ENCODE data around the gene GRAP2. TPM values are rescaled to one million over a fixed set of nuclear protein-coding genes. Genes with fewer than 3 reads are reported as not detected.

GRAP2 gene
- total and polyA plus RNA-seq, 2 of the 13 experiments (the other 11 are each of a cell fraction or from before 2014, with no cell fraction given): 0.15 TPM; not detected in 1

DNA sequence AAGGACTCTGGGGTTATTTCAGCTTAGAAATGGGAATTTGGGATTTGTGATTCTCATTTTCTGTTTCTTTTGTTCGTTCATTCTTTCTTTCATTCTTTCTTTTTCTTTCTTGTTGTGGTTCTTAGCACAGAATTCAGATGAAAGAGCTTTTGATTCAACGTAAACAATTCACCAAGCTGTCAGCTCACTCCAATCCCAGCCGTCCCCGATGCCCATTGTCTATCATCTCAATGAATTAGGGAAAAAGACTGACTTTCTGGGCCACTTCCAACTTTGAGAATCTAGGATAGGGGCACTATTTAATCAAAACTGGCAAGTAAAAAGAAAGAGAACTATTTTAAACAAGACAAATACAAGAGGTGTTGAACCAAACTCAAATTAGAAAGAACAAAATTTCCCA is 34.2 kb downstream of the GRAP2 start:
- H3K27me3 ChIP-seq (ENCODE audit: control insufficient read depth in 1 of 2, insufficient read depth in 2 of 2, low read length in 2 of 2): peaks cover 0 to 31% of the 10 kb centered on the region in 2 experiments; a peak in 3 of 5 replicates
- H3K9ac ChIP-seq (ENCODE audit: insufficient read depth, low read depth, low read length): no peak overlapping the region
- no peaks in the 10 kb centered on the region for H4K20me1 ChIP-seq (ENCODE audit: insufficient read depth, low read length)
- ChIA-PET POLR2A (no interaction called here), CTCF (ENCODE audit: low intra/inter-chr PET ratio, low total read pairs) (no interaction called here)
- no peak overlapping the region for H2AFZ ChIP-seq (ENCODE audit: low read length)
- no peak for FAIRE-seq
- BruUV-seq (replicated peaks): no TSS peak
- H3K79me2 ChIP-seq (ENCODE audit: insufficient read depth, low read length): no peaks in the 10 kb centered on the region
- no peak for DNase-seq (ENCODE audit: low spot score)
- 24% methylated on average over 4 of the region's 4 CpGs for WGBS (ENCODE audit: low lambda C conversion rate)
- H3K27ac ChIP-seq (ENCODE audit: extremely low read length, insufficient read depth, low read length): no peak overlapping the region
- no peak overlapping the region for H3K4me3 ChIP-seq (replicated peaks in 1 of 3; ENCODE audit: insufficient read depth in 1 of 3, low read depth in 2 of 3, low read length in 3 of 3)
- no peaks in the 10 kb centered on the region for H3K4me1 ChIP-seq (ENCODE audit: insufficient read depth, low read length)
- in situ Hi-C loops (cut with HindIII; ENCODE audit: extremely low pct_ligation_motif_present, low pct_unique_long_range_greater_than_20kb) (no loop called here), intact Hi-C loops (cut with micrococcal nuclease; ENCODE audit: unreplicated experiment) (no loop called here)
- no peaks in the 10 kb centered on the region for H3K36me3 ChIP-seq (replicated peaks in 1 of 2; ENCODE audit: control insufficient read depth in 1 of 2, insufficient read depth in 2 of 2, low read length in 2 of 2)
- ATAC-seq: no peak
- H3K4me2 ChIP-seq (ENCODE audit: low read depth, low read length): no peak overlapping the region
- no peaks in the 10 kb centered on the region for H3K9me3 ChIP-seq (ENCODE audit: low read length)
- TF ChIP-seq, protein P1, sequence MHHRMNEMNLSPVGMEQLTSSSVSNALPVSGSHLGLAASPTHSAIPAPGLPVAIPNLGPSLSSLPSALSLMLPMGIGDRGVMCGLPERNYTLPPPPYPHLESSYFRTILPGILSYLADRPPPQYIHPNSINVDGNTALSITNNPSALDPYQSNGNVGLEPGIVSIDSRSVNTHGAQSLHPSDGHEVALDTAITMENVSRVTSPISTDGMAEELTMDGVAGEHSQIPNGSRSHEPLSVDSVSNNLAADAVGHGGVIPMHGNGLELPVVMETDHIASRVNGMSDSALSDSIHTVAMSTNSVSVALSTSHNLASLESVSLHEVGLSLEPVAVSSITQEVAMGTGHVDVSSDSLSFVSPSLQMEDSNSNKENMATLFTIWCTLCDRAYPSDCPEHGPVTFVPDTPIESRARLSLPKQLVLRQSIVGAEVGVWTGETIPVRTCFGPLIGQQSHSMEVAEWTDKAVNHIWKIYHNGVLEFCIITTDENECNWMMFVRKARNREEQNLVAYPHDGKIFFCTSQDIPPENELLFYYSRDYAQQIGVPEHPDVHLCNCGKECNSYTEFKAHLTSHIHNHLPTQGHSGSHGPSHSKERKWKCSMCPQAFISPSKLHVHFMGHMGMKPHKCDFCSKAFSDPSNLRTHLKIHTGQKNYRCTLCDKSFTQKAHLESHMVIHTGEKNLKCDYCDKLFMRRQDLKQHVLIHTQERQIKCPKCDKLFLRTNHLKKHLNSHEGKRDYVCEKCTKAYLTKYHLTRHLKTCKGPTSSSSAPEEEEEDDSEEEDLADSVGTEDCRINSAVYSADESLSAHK (CRISPR knock-in tag; IDR thresholded peaks at IDR 0.05; ENCODE audit: borderline replicate concordance): no peak
- no peak for TF ChIP-seq AGO2 (optimal IDR thresholded peaks at IDR 0.05; ENCODE audit: low read depth, low read length)

DNA sequence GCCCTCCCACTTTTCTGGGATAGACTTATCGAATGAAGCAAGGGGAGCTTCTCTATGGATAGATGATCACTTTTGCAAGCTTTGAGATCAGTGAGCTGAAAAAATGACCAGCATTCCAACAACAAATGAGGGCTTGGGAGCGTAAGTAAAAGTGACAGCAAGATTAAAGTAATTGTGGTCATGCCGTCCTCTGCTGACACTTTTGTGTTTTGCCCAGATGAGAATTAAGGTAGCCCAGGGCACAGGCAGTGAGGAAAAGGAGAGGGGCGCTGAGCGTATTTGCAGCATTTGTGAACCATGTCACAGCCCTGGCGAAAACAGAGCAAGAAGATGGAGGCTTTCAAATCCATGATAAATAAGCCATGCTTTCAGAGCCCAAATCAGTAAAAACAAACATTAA is 34.7 kb downstream of the GRAP2 start:
- intact Hi-C loops (cut with micrococcal nuclease; ENCODE audit: unreplicated experiment) (no loop called here), in situ Hi-C loops (cut with HindIII; ENCODE audit: extremely low pct_ligation_motif_present, low pct_unique_long_range_greater_than_20kb) (no loop called here)
- DNase-seq (ENCODE audit: low spot score) (no peak), FAIRE-seq (no peak), ATAC-seq (no peak)
- Histone ChIP-seq H3K36me3 (replicated peaks in 1 of 2; ENCODE audit: control insufficient read depth in 1 of 2, insufficient read depth in 2 of 2, low read length in 2 of 2) (no peaks in the 10 kb centered on the region), H4K20me1 (ENCODE audit: insufficient read depth, low read length) (no peaks in the 10 kb centered on the region), H3K9ac (ENCODE audit: insufficient read depth, low read depth, low read length) (no peak overlapping the region), H3K27me3 (ENCODE audit: control insufficient read depth in 1 of 2, insufficient read depth in 2 of 2, low read length in 2 of 2) (peaks cover 0 to 31% of the 10 kb centered on the region in 2 experiments; a peak in 3 of 5 replicates), H3K4me1 (ENCODE audit: insufficient read depth, low read length) (no peaks in the 10 kb centered on the region), H3K79me2 (ENCODE audit: insufficient read depth, low read length) (no peaks in the 10 kb centered on the region), H2AFZ (ENCODE audit: low read length) (no peak overlapping the region), H3K9me3 (ENCODE audit: low read length) (no peaks in the 10 kb centered on the region), H3K4me3 (replicated peaks in 1 of 3; ENCODE audit: insufficient read depth in 1 of 3, low read depth in 2 of 3, low read length in 3 of 3) (no peak overlapping the region), H3K27ac (ENCODE audit: extremely low read length, insufficient read depth, low read length) (no peak overlapping the region), H3K4me2 (ENCODE audit: low read depth, low read length) (no peak overlapping the region)
- ChIA-PET CTCF (ENCODE audit: low intra/inter-chr PET ratio, low total read pairs) (no interaction called here), POLR2A (no interaction called here)
- BruUV-seq (replicated peaks): no TSS peak
- WGBS (ENCODE audit: low lambda C conversion rate): 56% methylated on average over 6 of the region's 6 CpGs
- TF ChIP-seq ZNF441 (CRISPR knock-in tag; IDR thresholded peaks at IDR 0.05; ENCODE audit: borderline replicate concordance) (no peak), NFE2L2 (IDR thresholded peaks at IDR 0.05; ENCODE audit: low read length) (no peak), ZNF33A (CRISPR knock-in tag; IDR thresholded peaks at IDR 0.05; ENCODE audit: borderline replicate concordance) (no peak), RAD51 (IDR thresholded peaks at IDR 0.05; ENCODE audit: borderline replicate concordance) (no peak), HMGA1 (CRISPR knock-in tag; conservative IDR thresholded peaks at IDR 0.05) (no peak), U2AF2 (IDR thresholded peaks at IDR 0.05; ENCODE audit: low read depth, low read length) (no peak), ZFX (CRISPR knock-in tag; IDR thresholded peaks at IDR 0.05; ENCODE audit: low read depth) (no peak), SIX1 (CRISPR knock-in tag; IDR thresholded peaks at IDR 0.05; ENCODE audit: borderline replicate concordance) (no peak), RXRB (CRISPR knock-in tag; IDR thresholded peaks at IDR 0.05; ENCODE audit: borderline replicate concordance) (no peak)
- TF ChIP-seq, protein P2, sequence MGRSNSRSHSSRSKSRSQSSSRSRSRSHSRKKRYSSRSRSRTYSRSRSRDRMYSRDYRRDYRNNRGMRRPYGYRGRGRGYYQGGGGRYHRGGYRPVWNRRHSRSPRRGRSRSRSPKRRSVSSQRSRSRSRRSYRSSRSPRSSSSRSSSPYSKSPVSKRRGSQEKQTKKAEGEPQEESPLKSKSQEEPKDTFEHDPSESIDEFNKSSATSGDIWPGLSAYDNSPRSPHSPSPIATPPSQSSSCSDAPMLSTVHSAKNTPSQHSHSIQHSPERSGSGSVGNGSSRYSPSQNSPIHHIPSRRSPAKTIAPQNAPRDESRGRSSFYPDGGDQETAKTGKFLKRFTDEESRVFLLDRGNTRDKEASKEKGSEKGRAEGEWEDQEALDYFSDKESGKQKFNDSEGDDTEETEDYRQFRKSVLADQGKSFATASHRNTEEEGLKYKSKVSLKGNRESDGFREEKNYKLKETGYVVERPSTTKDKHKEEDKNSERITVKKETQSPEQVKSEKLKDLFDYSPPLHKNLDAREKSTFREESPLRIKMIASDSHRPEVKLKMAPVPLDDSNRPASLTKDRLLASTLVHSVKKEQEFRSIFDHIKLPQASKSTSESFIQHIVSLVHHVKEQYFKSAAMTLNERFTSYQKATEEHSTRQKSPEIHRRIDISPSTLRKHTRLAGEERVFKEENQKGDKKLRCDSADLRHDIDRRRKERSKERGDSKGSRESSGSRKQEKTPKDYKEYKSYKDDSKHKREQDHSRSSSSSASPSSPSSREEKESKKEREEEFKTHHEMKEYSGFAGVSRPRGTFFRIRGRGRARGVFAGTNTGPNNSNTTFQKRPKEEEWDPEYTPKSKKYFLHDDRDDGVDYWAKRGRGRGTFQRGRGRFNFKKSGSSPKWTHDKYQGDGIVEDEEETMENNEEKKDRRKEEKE (IDR thresholded peaks at IDR 0.05): no peak
- TF ChIP-seq, protein P3, sequence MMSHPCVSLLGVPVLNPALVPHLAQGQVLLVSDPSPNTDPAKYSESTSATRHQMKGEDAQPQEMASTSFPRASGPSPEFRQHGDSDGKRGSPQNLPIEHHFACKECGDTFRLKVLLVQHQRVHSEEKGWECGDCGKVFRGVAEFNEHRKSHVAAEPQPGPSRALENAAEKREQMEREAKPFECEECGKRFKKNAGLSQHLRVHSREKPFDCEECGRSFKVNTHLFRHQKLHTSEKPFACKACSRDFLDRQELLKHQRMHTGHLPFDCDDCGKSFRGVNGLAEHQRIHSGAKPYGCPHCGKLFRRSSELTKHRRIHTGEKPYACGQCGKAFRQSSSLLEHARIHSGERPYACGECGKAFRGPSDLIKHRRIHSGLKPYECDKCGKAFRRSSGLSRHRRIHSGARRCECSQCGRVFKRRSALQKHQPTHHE (CRISPR knock-in tag; IDR thresholded peaks at IDR 0.05; ENCODE audit: borderline replicate concordance): no peak

Measured in HepG2 (cell line).